Measurements from ENCODE around the gene VEGFD.
"Not testable (repeated sequence)": the region's sequence is repeated elsewhere in the genome, so short reads cannot be mapped to it uniquely, and the experiment has no call there.

The VEGFD gene

GRCh38 chrX:15315509-15315908, 68.7 kb downstream of the VEGFD start, which contains the start of gene ASB11:
TSS of gene ASB11 (minus strand) at chrX:15315640. CDS start at chrX:15315605, 35 bp downstream.
- no peak within 1 kb of the TSS for H3K4me3 ChIP-seq (ENCODE audit: low read depth, low read length)
- no peak for DNase-seq (ENCODE audit: low read depth)

DNA sequence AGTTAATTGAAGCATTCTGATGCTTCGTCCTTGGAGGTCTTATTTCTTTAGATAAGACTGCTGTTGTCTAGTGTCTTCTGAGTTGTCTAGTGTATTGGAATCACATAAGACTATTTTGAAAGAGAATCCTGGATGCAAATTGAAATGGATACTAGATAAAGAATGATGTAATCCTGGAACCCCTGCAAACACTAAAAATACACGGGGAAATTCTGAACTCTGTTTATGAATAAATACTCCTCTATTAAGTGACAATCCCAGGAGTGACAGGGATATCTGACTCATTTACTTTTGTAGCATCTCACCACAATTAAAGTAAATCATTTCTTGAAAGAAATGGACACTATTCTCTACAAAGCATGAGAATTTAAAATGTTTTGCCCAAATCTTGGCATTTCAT, 69.7 kb downstream of the VEGFD start:
- H3K4me3 ChIP-seq (ENCODE audit: low read depth, low read length) = no peak overlapping the region
- no peak for DNase-seq (ENCODE audit: low read depth)

GRCh38 chrX:15311119-15311518, 73.1 kb downstream of the VEGFD start:
- DNase-seq (ENCODE audit: low read depth) = no peak

DNA sequence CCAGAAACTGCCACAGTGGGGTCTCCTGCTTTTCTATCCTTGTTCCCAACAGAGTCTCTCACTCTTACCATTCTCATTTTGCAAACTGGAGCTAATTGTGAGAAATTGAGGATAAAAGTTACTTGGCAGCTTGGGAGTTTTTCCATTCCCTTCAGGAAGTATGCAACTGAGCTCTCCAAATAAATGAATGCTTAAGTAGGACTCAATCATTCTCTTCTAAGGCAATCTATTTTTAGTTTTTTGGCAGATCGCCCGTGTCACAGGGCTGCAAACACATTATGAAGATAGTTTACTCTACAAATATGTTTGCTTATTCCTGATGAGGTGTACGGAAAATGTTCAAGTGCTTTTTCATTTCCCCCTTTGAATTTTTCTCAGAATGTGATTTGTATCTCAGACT, 74.1 kb downstream of the VEGFD start:
- no peak overlapping the region for H3K4me3 ChIP-seq (ENCODE audit: low read depth, low read length)
- DNase-seq (ENCODE audit: low read depth) = no peak

More at GRCh38 chrX:15311119-15311518, 73.1 kb downstream of the VEGFD start:
- H3K4me3 ChIP-seq (ENCODE audit: low read depth, low read length) = no peak overlapping the region

DNA sequence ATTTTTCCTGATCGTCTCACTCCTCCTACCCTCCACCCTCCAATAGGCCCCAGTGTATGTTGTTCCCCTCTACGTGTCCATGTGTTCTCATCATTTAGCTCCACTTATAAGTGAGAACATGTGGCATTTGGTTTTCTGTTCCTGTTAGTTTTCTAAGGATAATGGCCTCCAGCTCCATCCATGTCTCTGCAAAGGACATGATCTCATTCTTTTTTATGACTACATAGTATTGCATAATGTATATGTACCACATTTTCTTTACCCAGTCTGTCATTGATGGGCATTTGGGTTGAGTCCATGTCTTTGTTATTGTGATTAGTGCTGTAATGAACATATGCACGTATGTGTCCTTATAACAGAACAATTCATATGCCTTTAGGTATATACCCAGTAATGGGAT, 78.3 kb downstream of the VEGFD start:
- H3K4me3 ChIP-seq (ENCODE audit: low read depth, low read length) = not testable (repeated sequence)

GRCh38 chrX:15301924-15302323, 82.3 kb downstream of the VEGFD start:
- peak; percentile 13 for DNase-seq (ENCODE audit: low read depth)
- no peak overlapping the region for H3K4me3 ChIP-seq (ENCODE audit: low read depth, low read length)

More for the DNA sequence above, 78.3 kb downstream of the VEGFD start:
- DNase-seq (ENCODE audit: low read depth) = not testable (repeated sequence)

DNA sequence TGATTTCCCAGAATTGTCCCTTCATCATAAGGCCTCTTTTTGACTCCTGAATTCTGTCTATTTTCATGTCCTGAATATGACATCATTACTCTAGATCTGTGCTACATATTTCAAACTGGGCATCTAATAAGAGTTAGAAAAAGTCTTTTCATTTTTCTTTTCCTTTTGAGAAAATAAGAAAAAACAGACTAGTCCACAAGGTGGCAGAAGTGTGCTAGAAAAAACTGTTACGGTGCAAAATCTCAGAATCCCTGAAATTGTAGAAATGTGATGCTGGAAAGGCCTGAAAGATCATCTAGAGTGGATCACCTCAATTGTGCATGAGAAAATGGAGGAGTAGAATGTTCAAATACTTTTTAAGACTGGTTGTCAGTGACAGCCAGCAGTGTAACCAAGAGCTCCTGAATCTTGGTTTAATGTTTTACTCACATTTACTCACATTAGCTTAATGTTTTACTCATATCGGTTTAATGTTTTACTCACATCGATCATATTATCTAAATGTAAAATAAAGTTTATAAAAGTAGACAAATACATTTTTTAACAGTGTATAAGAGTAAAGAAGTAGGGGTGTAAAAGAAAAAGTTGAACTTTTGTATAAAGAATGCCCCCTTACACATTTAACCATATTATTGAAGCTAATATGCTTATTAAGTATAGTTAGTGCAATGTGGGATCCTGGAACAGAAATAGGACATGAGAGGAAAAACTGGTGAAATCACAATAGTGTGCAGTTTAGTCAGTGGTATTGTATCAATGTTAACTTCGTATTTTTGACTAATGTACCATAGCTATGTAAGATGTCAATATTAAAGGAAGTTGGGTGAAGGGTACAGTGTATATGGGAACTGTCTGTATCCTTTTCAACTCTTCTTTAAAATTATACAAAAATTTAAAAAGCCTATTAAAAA, 84.0 kb downstream of the VEGFD start:
- no peak overlapping the region for H3K4me3 ChIP-seq (ENCODE audit: low read depth, low read length)
- DNase-seq (ENCODE audit: low read depth) = no peak

- no peak overlapping the region for H3K4me3 ChIP-seq (ENCODE audit: low read depth, low read length)
- no peak for DNase-seq (ENCODE audit: low read depth)
These were observed 85.4 kb downstream of the VEGFD start for GRCh38 chrX:15298780-15299179.

- no peak overlapping the region for H3K4me3 ChIP-seq (ENCODE audit: low read depth, low read length)
- DNase-seq (ENCODE audit: low read depth) = no peak
These were observed 86.0 kb downstream of the VEGFD start for GRCh38 chrX:15298201-15298600.

Data from skeletal muscle cell (primary cell).